SK-N-SH (cell line): Measurements from ENCODE around the gene COQ3. TPM values are rescaled to one million over a fixed set of nuclear protein-coding genes. Genes with fewer than 3 reads are reported as not detected.

Experiments used
- CTCF ChIA-PET: fragments of 300-600, 350-600 bp; formaldehyde crosslinking; extraction: SDS; loops from one replicate; lab custom pipeline; 2021; lab: Yijun Ruan, JAX
- POLR2A ChIA-PET: fragments of 350-600 bp; sonication (Branson Sonifier 250); formaldehyde crosslinking; extraction: SDS; loops from one replicate; lab custom pipeline; 2020; ENCODE audit warnings: antibody characterized with exemption, inconsistent platforms; lab: Yijun Ruan, JAX
- DNase-seq: peaks from one replicate; pipeline ENCODE4 v3.0.0; 2012
- H2AFZ ChIP-seq: fragments of 200-600 bp; sonication (generic); 2 replicates; pipeline ENCODE4 v1.8.1; 2016; ENCODE audit warnings: antibody characterized with exemption, mild to moderate bottlenecking, low read depth
- H3F3A ChIP-seq: fragments of 200-600 bp; sonication (generic); replicated peaks from 2 replicates; pipeline ENCODE3; 2016; ENCODE audit warnings: antibody characterized with exemption, mild to moderate bottlenecking; ENCODE audit not compliant: insufficient read depth
- H3K27ac ChIP-seq, 2 experiments: fragments of 200-500 bp in 1 of 2; fragments of 200-600 bp in 1 of 2; sonication (Bioruptor generic) in 1 of 2; sonication (generic), shearing (Covaris generic) in 1 of 2; 2 replicates each; pipeline versions ENCODE4 v1.5.1 to v1.6.1; 2014 to 2016; ENCODE audit warnings: low read depth in 2 of 2, inconsistent platforms in 1 of 2, low read length in 1 of 2, mild to moderate bottlenecking in 1 of 2, mixed read lengths in 1 of 2
- H3K27me3 ChIP-seq: fragments of 200-600 bp; sonication (generic), shearing (Covaris generic); 2 replicates; pipeline ENCODE4 v1.6.1; 2016; ENCODE audit warnings: mixed run types; ENCODE audit not compliant: insufficient read depth
- H3K36me3 ChIP-seq, 2 experiments: fragments of 200-500 bp in 1 of 2; fragments of 200-600 bp in 1 of 2; sonication (Bioruptor generic) in 1 of 2; sonication (generic) in 1 of 2; replicated peaks in 1 of 2; 2 replicates each; pipeline versions ENCODE3 to v1.5.1; 2014 to 2016; ENCODE audit warnings: low read length in 1 of 2, mild to moderate bottlenecking in 1 of 2; ENCODE audit not compliant: insufficient read depth in 2 of 2, control insufficient read depth in 1 of 2
- H3K4me1 ChIP-seq, 2 experiments: fragments of 200-500 bp in 1 of 2; fragments of 200-600 bp in 1 of 2; sonication (Bioruptor generic) in 1 of 2; sonication (generic), shearing (Covaris generic) in 1 of 2; 2 replicates each; pipeline versions ENCODE4 v1.5.1 to v1.6.1; 2014 to 2016; ENCODE audit warnings: low read depth in 1 of 2, low read length in 1 of 2, mixed run types in 1 of 2; ENCODE audit not compliant: insufficient read depth in 2 of 2, control insufficient read depth in 1 of 2
- H3K4me2 ChIP-seq: fragments of 200-600 bp; sonication (generic), shearing (Covaris generic); 2 replicates; pipeline ENCODE4 v1.6.1; 2017; ENCODE audit warnings: mixed run types
- H3K4me3 ChIP-seq, 2 experiments: fragments of 200-500 bp in 1 of 2; fragments of 200-600 bp in 1 of 2; sonication (Bioruptor generic) in 1 of 2; sonication (generic), shearing (Covaris generic) in 1 of 2; 2 replicates each; pipeline versions ENCODE4 v1.5.1 to v1.8.1; 2014 to 2016; ENCODE audit warnings: low read depth in 2 of 2, inconsistent platforms in 1 of 2, low read length in 1 of 2, mild to moderate bottlenecking in 1 of 2, mixed read lengths in 1 of 2, moderate library complexity in 1 of 2
- H3K79me2 ChIP-seq: fragments of 200-600 bp; sonication (generic); 2 replicates; pipeline ENCODE4 v1.8.1; 2017; ENCODE audit warnings: mild to moderate bottlenecking; ENCODE audit not compliant: insufficient read depth
- H3K9ac ChIP-seq: fragments of 200-600 bp; sonication (generic); 2 replicates; pipeline ENCODE4 v1.6.1; 2017; ENCODE audit warnings: mixed run types
- H3K9me2 ChIP-seq: fragments of 200-600 bp; sonication (generic); 2 replicates; pipeline ENCODE4 v1.6.1; 2017; ENCODE audit warnings: mixed run types
- H3K9me3 ChIP-seq: fragments of 200-600 bp; sonication (generic); 2 replicates; pipeline ENCODE4 v1.6.1; 2017; ENCODE audit warnings: mixed run types, mild to moderate bottlenecking, moderate library complexity
- H4K20me1 ChIP-seq: fragments of 200-600 bp; sonication (generic); 2 replicates; pipeline ENCODE4 v1.6.1; 2017; ENCODE audit warnings: mild to moderate bottlenecking, mixed run types; ENCODE audit not compliant: insufficient read depth
- CTCF ChIP-seq: fragments of 200-600 bp; sonication (generic); IDR thresholded peaks from 2 replicates; pipeline ENCODE4 v1.6.1; 2017; ENCODE audit warnings: antibody characterized with exemption, mild to moderate bottlenecking, moderate library complexity
- ELF1 ChIP-seq: IDR thresholded peaks from 2 replicates; pipeline ENCODE4 v1.4.0; 2012
- EP300 ChIP-seq, 2 experiments: IDR thresholded peaks; 2 replicates each; pipeline versions ENCODE4 v1.4.0 to v1.6.1; 2012; ENCODE audit warnings: borderline replicate concordance in 1 of 2, low read depth in 1 of 2, low read length in 1 of 2
- EZH2phosphoT487 ChIP-seq: fragments of 200-600 bp; sonication (generic); IDR thresholded peaks from 2 replicates; pipeline ENCODE4 v1.6.1; 2017; ENCODE audit warnings: low read depth, mixed run types, mild to moderate bottlenecking, antibody characterized with exemption, moderate library complexity, borderline replicate concordance
- FOXJ3 ChIP-seq: sonication (generic); formaldehyde crosslinking; IDR thresholded peaks from 2 replicates; pipeline ENCODE4 v1.5.1; 2020; ENCODE audit warnings: mild to moderate bottlenecking, missing genetic modification reagents
- GABPA ChIP-seq: IDR thresholded peaks from 2 replicates; pipeline ENCODE4 v1.4.0; 2012; ENCODE audit warnings: low read depth, mild to moderate bottlenecking
- GATA2 ChIP-seq: sonication (generic); formaldehyde crosslinking; IDR thresholded peaks from 2 replicates; pipeline ENCODE4 v1.5.0; 2020; ENCODE audit warnings: mild to moderate bottlenecking, missing genetic modification reagents
- MAX ChIP-seq: IDR thresholded peaks from 2 replicates; pipeline ENCODE4 v1.4.0; 2012; ENCODE audit warnings: low read depth
- MXI1 ChIP-seq: IDR thresholded peaks from 2 replicates; pipeline ENCODE4 v1.6.1; 2012; ENCODE audit warnings: mild to moderate bottlenecking, low read depth, low read length, improper control_type of control experiment
- NFIC ChIP-seq: IDR thresholded peaks from 2 replicates; pipeline ENCODE4 v1.4.0; 2012; ENCODE audit warnings: borderline replicate concordance
- NRF1 ChIP-seq: IDR thresholded peaks from 2 replicates; pipeline ENCODE4 v1.6.1; 2012; ENCODE audit warnings: low read depth, mild to moderate bottlenecking, low read length
- PBX3 ChIP-seq: IDR thresholded peaks from 2 replicates; pipeline ENCODE4; 2012
- POLR2AphosphoS5 ChIP-seq: IDR thresholded peaks from 2 replicates; pipeline ENCODE4 v1.6.1; 2012; ENCODE audit warnings: low read depth, low read length
- RAD21 ChIP-seq: IDR thresholded peaks from 2 replicates; pipeline ENCODE4 v1.6.1; 2012; ENCODE audit warnings: mild to moderate bottlenecking, low read length
- RCOR1 ChIP-seq: fragments of 150-350 bp; IDR thresholded peaks from 2 replicates; pipeline ENCODE4 v1.6.1; 2017; ENCODE audit warnings: antibody characterized with exemption, low read length
- RFX5 ChIP-seq: IDR thresholded peaks from 2 replicates; pipeline ENCODE4 v1.6.1; 2012; ENCODE audit warnings: mild to moderate bottlenecking, improper control_type of control experiment, low read length
- RXRA ChIP-seq: IDR thresholded peaks from 2 replicates; pipeline ENCODE4 v1.4.0; 2012; ENCODE audit warnings: low read depth, mild to moderate bottlenecking, borderline replicate concordance
- SMC3 ChIP-seq: IDR thresholded peaks from 2 replicates; pipeline ENCODE4 v1.6.1; 2012; ENCODE audit warnings: low read depth, low read length, improper control_type of control experiment
- TCF12 ChIP-seq: IDR thresholded peaks from 2 replicates; pipeline ENCODE4 v1.4.0; 2012
- USF1 ChIP-seq: IDR thresholded peaks from 2 replicates; pipeline ENCODE4 v1.4.0; 2012; ENCODE audit warnings: low read depth, borderline replicate concordance
- USF2 ChIP-seq: fragments of 150-350 bp; IDR thresholded peaks from 2 replicates; pipeline ENCODE4 v1.6.1; 2017; ENCODE audit warnings: antibody characterized with exemption, low read length, low read depth, borderline replicate concordance
- ZBTB33 ChIP-seq: IDR thresholded peaks from 2 replicates; pipeline ENCODE4 v1.4.0; 2012; ENCODE audit warnings: low read depth, borderline replicate concordance
- WGBS: methylation state at CpG from one replicate; pipeline ENCODE4 v1.1.6; 2017; ENCODE audit warnings: low lambda C conversion rate; 5-methylcytosine and 5-hydroxymethylcytosine counted together
- polyA plus RNA-seq, 3 experiments: library from polyadenylated mRNA; depleted of rRNA; stranded (reverse); fragments of >200 nt; gene quantifications; 2 replicates each; pipeline ENCODE4 v1.2.3, GENCODE V29; 2012

The COQ3 gene
- polyA plus RNA-seq, 1 of the 3 experiments (the other 2 are of a cell fraction): 6.4 TPM

GRCh38 chr6:99330159-99330558 lies 63.8 kb downstream of the COQ3 start:
- no peaks in the 10 kb centered on the region for H3K9me2 ChIP-seq
- peak; percentile 91 for TF ChIP-seq CTCF
- TF ChIP-seq TCF12: no peak
- no peak for TF ChIP-seq EP300 (IDR thresholded peaks at IDR 0.05; ENCODE audit: borderline replicate concordance in 1 of 2, low read depth in 1 of 2, low read length in 1 of 2)
- TF ChIP-seq EZH2phosphoT487: no peak
- no peak for TF ChIP-seq FOXJ3 (CRISPR knock-in tag)
- peak; percentile 32; the same call in 1 of the 2 replicates for TF ChIP-seq PBX3
- TF ChIP-seq RAD21: peak; percentile 73
- no peak for TF ChIP-seq RCOR1
- no peak for TF ChIP-seq ELF1
- TF ChIP-seq SMC3: peak; percentile 58
- no peak for TF ChIP-seq RXRA
- no peak for TF ChIP-seq NFIC
- no peak for TF ChIP-seq MXI1
- no peak for TF ChIP-seq POLR2AphosphoS5
- no peak for TF ChIP-seq GABPA
- TF ChIP-seq, all 33 proteins: peak for 4
- Histone ChIP-seq H3K27me3 (no peaks in the 10 kb centered on the region), H3F3A (no peaks in the 10 kb centered on the region), H3K4me1 (peaks cover 0 to 3% of the 10 kb centered on the region in 2 experiments; a peak in 2 of 4 replicates), H3K9ac (no peak overlapping the region), H3K27ac (peak overlapping the region in 1 of 2 experiments; percentile 47; a peak in 1 of 4 replicates), H3K36me3 (peaks cover 0 to 30% of the 10 kb centered on the region in 2 experiments), H3K9me3 (no peaks in the 10 kb centered on the region), H3K4me2 (no peak overlapping the region), H3K4me3 (no peak overlapping the region), H3K79me2 (no peaks in the 10 kb centered on the region), H2AFZ (peak overlapping the region; percentile 42), H4K20me1 (no peaks in the 10 kb centered on the region)
- peak; percentile 63 for DNase-seq
- ChIA-PET POLR2A (interaction anchor here (0.6 to 2.5 kb wide), 4 partner anchors 19 to 96 kb away, joined by 3 to 9 read pairs (median 6); partner anchors contain the start of genes FAXC and PNISR), CTCF (interaction anchor here (0.6 to 3.0 kb wide), 44 partner anchors 8 to 479 kb away, joined by 3 to 28 read pairs (median 5); partner anchors contain the start of genes COQ3, FAXC and PNISR)
- 3% methylated on average over 2 of the region's 2 CpGs for WGBS

- no peak overlapping the region for H3K9ac ChIP-seq
- H3K4me3 ChIP-seq: no peak overlapping the region
- H4K20me1 ChIP-seq: no peaks in the 10 kb centered on the region
- no peaks in the 10 kb centered on the region for H3F3A ChIP-seq
- H2AFZ ChIP-seq: no peak overlapping the region
- no peaks in the 10 kb centered on the region for H3K9me3 ChIP-seq
- POLR2A ChIA-PET: no interaction called here
- no peaks in the 10 kb centered on the region for H3K79me2 ChIP-seq
- no peak for DNase-seq
- H3K27ac ChIP-seq: no peak overlapping the region
- no peaks in the 10 kb centered on the region for H3K9me2 ChIP-seq
- CTCF ChIA-PET: interaction anchor here (1.0 to 1.7 kb wide), 5 partner anchors 9 to 27 kb away, joined by 3 to 6 read pairs (median 3); partner anchors contain the start of gene FAXC
- H3K36me3 ChIP-seq: peaks cover 8 to 41% of the 10 kb centered on the region in 2 experiments
- H3K27me3 ChIP-seq: no peaks in the 10 kb centered on the region
- no peak overlapping the region for H3K4me2 ChIP-seq
- no peaks in the 10 kb centered on the region; a peak in 1 of 4 replicates for H3K4me1 ChIP-seq
- TF ChIP-seq NRF1 (no peak), MAX (no peak), EZH2phosphoT487 (no peak), GABPA (no peak), USF2 (no peak), USF1 (no peak), RFX5 (no peak), ZBTB33 (no peak), ELF1 (no peak), EP300 (IDR thresholded peaks at IDR 0.05; ENCODE audit: borderline replicate concordance in 1 of 2, low read depth in 1 of 2, low read length in 1 of 2) (no peak), GATA2 (CRISPR knock-in tag) (no peak)
Measured at GRCh38 chr6:99324996-99325395, 69.0 kb downstream of the COQ3 start.
